H9 (cell line): Measurements from ENCODE around the gene CUL4A. TPM values are rescaled to one million over a fixed set of nuclear protein-coding genes. Genes with fewer than 3 reads are reported as not detected.

Source experiments
- DNase-seq: peaks from one replicate; pipeline ENCODE4 v3.0.0-alpha.2; 2017
- H2AFZ ChIP-seq: one replicate; pipeline ENCODE4 v1.6.1; 2013; ENCODE audit warnings: mild to moderate bottlenecking, low read length, control low read depth, moderate library complexity
- H2AK5ac ChIP-seq: 2 replicates; pipeline ENCODE4 v1.6.1; 2013; ENCODE audit warnings: low read length, control low read depth, mixed read lengths; ENCODE audit not compliant: insufficient read length
- H2BK120ac ChIP-seq: one replicate; pipeline ENCODE4 v1.6.1; 2013; ENCODE audit warnings: low read depth, mild to moderate bottlenecking, low read length, control low read depth, inconsistent platforms; ENCODE audit not compliant: poor library complexity, severe bottlenecking
- H2BK12ac ChIP-seq: 2 replicates; pipeline ENCODE4 v1.6.1; 2013; ENCODE audit warnings: low read length, control low read depth, mixed read lengths, low read depth; ENCODE audit not compliant: insufficient read length
- H2BK15ac ChIP-seq: 2 replicates; pipeline ENCODE4 v1.6.1; 2013; ENCODE audit warnings: low read depth, low read length, control low read depth
- H2BK20ac ChIP-seq: one replicate; pipeline ENCODE4 v1.6.1; 2013; ENCODE audit warnings: low read depth, mild to moderate bottlenecking, low read length, control low read depth, inconsistent platforms; ENCODE audit not compliant: poor library complexity, severe bottlenecking
- H2BK5ac ChIP-seq: 2 replicates; pipeline ENCODE4 v1.6.1; 2013; ENCODE audit warnings: low read length, control low read depth, mixed read lengths; ENCODE audit not compliant: insufficient read length
- H3K14ac ChIP-seq: 2 replicates; pipeline ENCODE4 v1.6.1; 2013; ENCODE audit warnings: low read length, control low read depth; ENCODE audit not compliant: insufficient read depth
- H3K18ac ChIP-seq: 2 replicates; pipeline ENCODE4 v1.6.1; 2013; ENCODE audit warnings: low read depth, mild to moderate bottlenecking, mixed read lengths, low read length, control low read depth; ENCODE audit not compliant: insufficient read length
- H3K23ac ChIP-seq: 2 replicates; pipeline ENCODE4 v1.6.1; 2013; ENCODE audit warnings: low read length, control low read depth, mixed read lengths, low read depth; ENCODE audit not compliant: insufficient read length
- H3K23me2 ChIP-seq: 2 replicates; pipeline ENCODE4 v1.6.1; 2013; ENCODE audit warnings: low read depth, mild to moderate bottlenecking, mixed read lengths, low read length, control low read depth; ENCODE audit not compliant: insufficient read length, poor library complexity, severe bottlenecking
- H3K27ac ChIP-seq: 2 replicates; pipeline ENCODE4 v1.5.1; 2013; ENCODE audit warnings: low read length, control low read depth, mixed read lengths, low read depth; ENCODE audit not compliant: insufficient read length
- H3K27me3 ChIP-seq: 2 replicates; pipeline ENCODE4 v1.6.1; 2013; ENCODE audit warnings: low read length, control low read depth, inconsistent platforms; ENCODE audit not compliant: insufficient read depth
- H3K4ac ChIP-seq: 2 replicates; pipeline ENCODE4 v1.6.1; 2013; ENCODE audit warnings: low read depth, mild to moderate bottlenecking, control low read depth, inconsistent platforms, low read length, moderate library complexity
- H3K4me1 ChIP-seq: 2 replicates; pipeline ENCODE4 v1.6.1; 2013; ENCODE audit warnings: low read length, control low read depth, inconsistent platforms; ENCODE audit not compliant: insufficient read depth
- H3K4me2 ChIP-seq: 2 replicates; pipeline ENCODE4 v1.6.1; 2013; ENCODE audit warnings: low read length, control low read depth, mixed read lengths; ENCODE audit not compliant: insufficient read length, insufficient read depth
- H3K56ac ChIP-seq: 2 replicates; pipeline ENCODE4 v1.6.1; 2013; ENCODE audit warnings: low read depth, mild to moderate bottlenecking, mixed read lengths, low read length, control low read depth; ENCODE audit not compliant: insufficient read length
- H3K79me1 ChIP-seq: 2 replicates; pipeline ENCODE4 v1.6.1; 2013; ENCODE audit warnings: low read depth, mild to moderate bottlenecking, moderate library complexity, low read length, control low read depth, inconsistent platforms; ENCODE audit not compliant: insufficient read depth, poor library complexity, severe bottlenecking
- H3K79me2 ChIP-seq: 2 replicates; pipeline ENCODE4 v1.6.1; 2013; ENCODE audit warnings: low read length, control low read depth, inconsistent platforms; ENCODE audit not compliant: insufficient read depth
- H3K9ac ChIP-seq: 2 replicates; pipeline ENCODE4 v1.6.1; 2013; ENCODE audit warnings: low read length, control low read depth, mixed read lengths; ENCODE audit not compliant: insufficient read length; ENCODE audit errors: extremely low read depth
- H3K9me3 ChIP-seq: one replicate; pipeline ENCODE4 v1.6.1; 2013; ENCODE audit warnings: low read depth, low read length, inconsistent platforms; ENCODE audit not compliant: control insufficient read depth
- H3T11ph ChIP-seq: one replicate; pipeline ENCODE4 v1.6.1; 2013; ENCODE audit warnings: mild to moderate bottlenecking, low read length, control low read depth, inconsistent platforms
- H4K20me1 ChIP-seq: one replicate; pipeline ENCODE4 v1.6.1; 2013; ENCODE audit not compliant: control insufficient read depth, insufficient read length, insufficient read depth
- H4K5ac ChIP-seq: 2 replicates; pipeline ENCODE4 v1.6.1; 2013; ENCODE audit warnings: low read depth, mild to moderate bottlenecking, mixed read lengths, low read length, control low read depth; ENCODE audit not compliant: insufficient read length
- H4K8ac ChIP-seq: replicated peaks from 2 replicates; pipeline ENCODE4 v1.6.1; 2013; ENCODE audit warnings: low read length, control low read depth, mixed read lengths, low read depth; ENCODE audit not compliant: insufficient read length
- H4K91ac ChIP-seq: 2 replicates; pipeline ENCODE4 v1.6.1; 2013; ENCODE audit warnings: low read depth, mild to moderate bottlenecking, moderate library complexity, mixed read lengths, low read length, control low read depth; ENCODE audit not compliant: insufficient read length
- H3K27ac Mint-ChIP-seq, 3 experiments: 2 replicates in 2 of 3; 3 replicates in 1 of 3; pipeline ENCODE4 v1.8.0; 2020 to 2021; ENCODE audit warnings: mixed read lengths in 3 of 3, mild to moderate bottlenecking in 1 of 3, moderate library complexity in 1 of 3
- H3K27me3 Mint-ChIP-seq: 2 replicates; pipeline ENCODE4 v1.8.0; 2021; ENCODE audit warnings: low read depth, mild to moderate bottlenecking, moderate library complexity, mixed read lengths
- H3K36me3 Mint-ChIP-seq, 3 experiments: 2 replicates in 2 of 3; 3 replicates in 1 of 3; pipeline ENCODE4 v1.8.0; 2020 to 2021; ENCODE audit warnings: low read depth in 3 of 3, mixed read lengths in 3 of 3; ENCODE audit not compliant: insufficient read depth in 1 of 3
- H3K4me1 Mint-ChIP-seq, 2 experiments: 2 replicates each; pipeline ENCODE4 v1.8.0; 2020; ENCODE audit warnings: mixed read lengths in 2 of 2
- H3K4me3 Mint-ChIP-seq, 2 experiments: 2 replicates in 1 of 2; 3 replicates in 1 of 2; pipeline ENCODE4 v1.8.0; 2020 to 2021; ENCODE audit warnings: mild to moderate bottlenecking in 2 of 2, mixed read lengths in 2 of 2, moderate library complexity in 1 of 2
- H3K9me3 Mint-ChIP-seq, 2 experiments: 2 replicates in 1 of 2; 3 replicates in 1 of 2; pipeline ENCODE4 v1.8.0; 2020; ENCODE audit warnings: mild to moderate bottlenecking in 2 of 2, mixed read lengths in 2 of 2, moderate library complexity in 1 of 2
- CTCF ChIP-seq: fragments of 200-600 bp; sonication (generic); conservative IDR thresholded peaks from 3 replicates; pipeline ENCODE4 v1.8.0; 2021; ENCODE audit warnings: antibody characterized with exemption, mild to moderate bottlenecking
- WGBS: extraction: QIAGEN DNeasy Blood & Tissue Kit; methylation state at CpG from one replicate; pipeline ENCODE4 v1.1.7; 2013; ENCODE audit warnings: missing lambda C conversion rate, low lambda C conversion rate, mixed read lengths; ENCODE audit not compliant: insufficient read length; ENCODE audit errors: extremely low coverage; 5-methylcytosine and 5-hydroxymethylcytosine counted together
- total RNA-seq: library from RNA; stranded (reverse); gene quantifications from 2 replicates; pipeline ENCODE4 v1.2.1, GENCODE V29; 2021

Gene CUL4A
- total RNA-seq, 1 experiment from 2014 or later = 97.9 TPM

GRCh38 chr13:113258321-113259054, 49.1 kb downstream of the CUL4A start:
- H3K56ac ChIP-seq = no peak overlapping the region
- H2AFZ ChIP-seq = no peak overlapping the region
- no peak overlapping the region for H2BK12ac ChIP-seq
- H3K36me3 Mint-ChIP-seq = peaks cover 49 to 87% (median 71%) of the 10 kb centered on the region in 3 experiments
- no peaks in the 10 kb centered on the region for H3K27me3 Mint-ChIP-seq
- no peak overlapping the region for H3K9ac ChIP-seq
- no peaks in the 10 kb centered on the region for H4K20me1 ChIP-seq
- no peak overlapping the region for H3K14ac ChIP-seq
- no peaks in the 10 kb centered on the region for H3K9me3 Mint-ChIP-seq
- H4K5ac ChIP-seq = no peak overlapping the region
- TF ChIP-seq CTCF = no peak
- no peak overlapping the region for H4K8ac ChIP-seq
- 0 out of 2 replicates have a peak, but pooled peaks cover 2% of the 10 kb centered on the region for H3K79me2 ChIP-seq
- H3K4me1 ChIP-seq = no peaks in the 10 kb centered on the region
- no peak overlapping the region for H2BK120ac ChIP-seq
- no peaks in the 10 kb centered on the region for H3K27me3 ChIP-seq
- H3K4ac ChIP-seq = no peak overlapping the region
- no peaks in the 10 kb centered on the region for H3K79me1 ChIP-seq
- no peak overlapping the region for H2BK15ac ChIP-seq
- no peak overlapping the region for H3K23ac ChIP-seq
- no peak overlapping the region for H3K27ac ChIP-seq
- H3K4me2 ChIP-seq = no peak overlapping the region
- no peaks in the 10 kb centered on the region for H3K9me3 ChIP-seq
- no peak overlapping the region for H2BK5ac ChIP-seq
- no CpG with 5 or more reads among the region's 5 CpGs for WGBS
- H2AK5ac ChIP-seq = no peak overlapping the region
- no peak overlapping the region for H3K4me3 Mint-ChIP-seq
- no peaks in the 10 kb centered on the region for H3K4me1 Mint-ChIP-seq
- H2BK20ac ChIP-seq = no peak overlapping the region
- no peaks in the 10 kb centered on the region for H3K23me2 ChIP-seq
- H3K18ac ChIP-seq = no peak overlapping the region
- H3T11ph ChIP-seq = no peak overlapping the region
- DNase-seq = no peak
- H3K27ac Mint-ChIP-seq = no peak overlapping the region
- H4K91ac ChIP-seq = no peak overlapping the region
